H1 (cell line): ENCODE data around the gene MMP24. TPM values are rescaled to one million over a fixed set of nuclear protein-coding genes. Genes with fewer than 3 reads are reported as not detected.

Source experiments
- CHD7 ChIP-seq: fragments of 300-600 bp; sonication (generic); IDR thresholded peaks from 2 replicates; pipeline ENCODE4 v1.7.1; 2012; ENCODE audit warnings: low read length, moderate library complexity, mild to moderate bottlenecking, inconsistent platforms; ENCODE audit not compliant: insufficient replicate concordance
- EGR1 ChIP-seq: IDR thresholded peaks from 2 replicates; pipeline ENCODE4 v1.6.1; 2011; ENCODE audit warnings: low read depth, low read length, borderline replicate concordance
- EP300 ChIP-seq, 2 experiments: IDR thresholded peaks; 1 replicate in 1 of 2; 2 replicates in 1 of 2; pipeline ENCODE4 v1.6.1; 2011 to 2012; ENCODE audit warnings: low read depth in 2 of 2, low read length in 2 of 2, mild to moderate bottlenecking in 2 of 2, borderline replicate concordance in 1 of 2, inconsistent platforms in 1 of 2, moderate library complexity in 1 of 2
- polyA plus RNA-seq, 7 experiments: library from polyadenylated mRNA; depleted of rRNA in 3 of 7; stranded (reverse) in 5 of 7; unstranded in 2 of 7; fragments of >200 nt in 5 of 7; fragments of 200-250 nt in 2 of 7; gene quantifications; 1 replicate in 5 of 7; 2 replicates in 1 of 7; 4 replicates in 1 of 7; pipeline versions ENCODE4 v1.2.1 to v1.2.3, GENCODE V29; 2011 to 2013; ENCODE audit warnings: missing spikeins in 2 of 7, mixed read lengths in 2 of 7
- total RNA-seq: library from RNA; stranded (reverse); fragmentation: NEBNext Ultra II Directional; extraction: Animal tissue kit (Norgen Biotek cat#: 25700); gene quantifications from 2 replicates; pipeline ENCODE4 v1.2.1, GENCODE V29; 2021

MMP24 gene
- total and polyA plus RNA-seq, 2 of the 8 experiments (the other 6 are each of a cell fraction or from before 2014, with no cell fraction given), result 18.8 to 21.4 TPM

DNA sequence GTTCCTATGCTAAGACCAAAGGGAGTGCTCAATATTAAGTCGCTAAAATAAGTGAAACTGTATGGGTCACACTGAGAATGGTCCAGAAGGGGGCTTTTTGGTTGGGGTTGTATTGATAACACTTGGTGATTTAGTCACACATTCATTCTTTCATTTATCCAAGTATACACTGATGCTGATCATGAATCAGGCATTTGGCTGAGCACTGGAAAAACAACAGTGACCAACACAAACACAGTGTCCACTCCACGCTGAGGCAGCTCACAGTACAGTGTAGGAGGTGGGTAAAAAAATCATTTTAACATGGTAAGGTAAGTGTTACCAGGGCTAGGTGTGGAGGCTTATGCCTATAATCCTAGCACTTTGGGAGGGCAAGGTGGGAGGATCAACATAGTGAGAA lies 74.9 kb downstream of the MMP24 start (continued):
- no peak for TF ChIP-seq CHD7
- TF ChIP-seq EGR1, result no peak
- TF ChIP-seq EP300 (IDR thresholded peaks at IDR 0.05; ENCODE audit: borderline replicate concordance in 1 of 2, low read depth in 2 of 2, low read length in 2 of 2), result no peak
